Measurements from ENCODE around the gene SLC9A2.

The SLC9A2 gene

DNA sequence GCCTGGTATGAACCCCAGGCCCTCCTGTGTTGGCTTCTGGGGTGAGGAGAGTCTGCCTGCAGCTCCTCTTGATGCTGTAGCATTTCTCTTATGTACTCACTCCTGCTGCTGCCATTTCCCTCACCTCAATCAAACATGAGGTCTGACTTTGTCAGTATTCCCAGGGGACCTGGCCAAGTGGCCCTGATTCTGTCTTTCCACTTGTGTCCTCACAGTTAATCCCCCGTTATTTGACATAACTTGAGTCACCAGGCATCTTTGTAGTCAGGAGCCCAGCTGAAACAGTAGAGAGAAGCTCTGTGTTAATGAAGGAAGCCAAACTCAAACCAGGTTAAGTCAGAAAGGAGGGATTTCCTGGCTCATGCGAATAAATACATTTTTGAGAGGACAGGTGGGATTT, 55.0 kb downstream of the SLC9A2 start:
- DNase-seq, result no peak

DNA sequence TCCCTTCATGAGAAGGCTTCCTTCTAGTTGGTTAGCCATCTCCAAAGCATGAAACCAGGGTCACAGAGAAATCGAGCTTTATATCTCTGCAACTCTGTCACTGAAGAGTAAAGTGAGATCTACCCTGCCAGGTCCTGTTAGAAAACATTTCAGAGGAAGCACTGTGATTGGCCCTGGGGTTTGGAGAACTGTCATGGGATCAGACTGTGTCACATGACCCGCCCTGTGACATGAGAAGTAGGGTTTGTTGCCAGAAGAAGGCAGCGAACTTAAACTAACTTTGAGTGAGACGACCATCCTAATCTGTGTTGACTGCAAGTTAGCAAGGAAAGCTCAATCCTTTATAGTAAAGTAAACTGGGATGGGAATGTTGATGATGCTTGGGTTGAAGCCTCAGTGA, 55.5 kb downstream of the SLC9A2 start:
- no peak for DNase-seq

DNA sequence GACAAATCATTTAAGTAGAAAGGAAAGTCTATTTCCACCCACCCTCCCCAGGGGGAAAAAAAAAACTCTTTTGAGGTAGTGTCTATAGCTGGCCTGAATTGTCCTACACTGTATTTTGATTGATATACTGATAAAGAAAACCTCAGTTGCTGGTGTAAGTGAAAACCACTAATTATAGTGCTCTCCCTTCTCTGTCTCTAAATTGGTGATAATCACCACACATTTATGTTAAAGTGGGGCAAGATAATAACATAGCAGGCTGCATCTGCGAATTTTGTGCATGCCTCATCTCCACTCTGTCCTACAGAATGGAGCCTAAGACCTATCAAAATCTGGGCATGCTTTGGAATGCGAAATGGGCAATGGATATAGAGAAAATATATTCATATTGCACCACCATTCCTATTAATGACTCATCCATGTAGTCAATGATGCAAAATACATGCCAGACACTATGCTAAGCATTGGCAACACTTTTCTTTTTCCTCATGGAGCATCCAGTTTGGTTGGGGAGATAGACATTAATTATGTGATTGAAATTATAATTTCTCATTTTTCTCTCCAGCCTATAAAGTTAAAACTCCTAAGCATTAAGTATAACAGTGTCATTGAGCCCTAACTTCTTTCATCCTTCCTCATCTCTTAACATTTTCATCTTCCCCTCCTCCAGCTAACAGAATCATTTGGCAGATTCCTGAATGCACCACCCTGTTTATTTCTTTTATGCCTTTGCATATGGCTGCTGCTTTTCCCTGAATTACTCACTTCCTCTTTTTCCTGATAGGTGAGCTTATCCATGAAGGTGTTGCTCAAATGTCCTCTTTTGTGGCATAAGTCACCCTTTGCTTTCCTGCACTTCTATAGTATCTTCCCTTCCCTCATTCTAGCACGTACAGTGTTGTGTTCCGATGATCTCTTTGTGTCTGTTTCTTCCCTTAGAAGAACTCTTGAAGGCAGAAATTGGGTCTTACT, 58.2 kb downstream of the SLC9A2 start:
- no peak for DNase-seq

DNA sequence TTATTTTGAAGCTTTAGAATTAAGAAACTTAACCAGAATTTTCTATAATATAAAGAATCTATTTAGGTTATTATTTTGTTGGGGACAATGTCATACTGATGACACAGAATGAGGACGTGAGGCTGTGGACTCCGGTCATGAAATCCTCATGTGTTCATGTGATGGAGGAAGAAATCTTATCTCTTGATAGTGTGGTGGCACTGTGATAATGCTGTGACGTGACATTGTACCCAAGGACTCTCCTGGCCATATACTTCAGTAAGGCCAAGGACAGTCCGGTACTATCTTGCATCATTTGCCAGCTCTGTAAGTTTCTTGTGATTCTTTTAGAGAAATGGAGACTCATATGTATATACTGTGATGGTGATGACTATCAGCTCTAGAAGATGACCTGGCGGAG, 59.1 kb downstream of the SLC9A2 start:
- DNase-seq, result no peak

DNA sequence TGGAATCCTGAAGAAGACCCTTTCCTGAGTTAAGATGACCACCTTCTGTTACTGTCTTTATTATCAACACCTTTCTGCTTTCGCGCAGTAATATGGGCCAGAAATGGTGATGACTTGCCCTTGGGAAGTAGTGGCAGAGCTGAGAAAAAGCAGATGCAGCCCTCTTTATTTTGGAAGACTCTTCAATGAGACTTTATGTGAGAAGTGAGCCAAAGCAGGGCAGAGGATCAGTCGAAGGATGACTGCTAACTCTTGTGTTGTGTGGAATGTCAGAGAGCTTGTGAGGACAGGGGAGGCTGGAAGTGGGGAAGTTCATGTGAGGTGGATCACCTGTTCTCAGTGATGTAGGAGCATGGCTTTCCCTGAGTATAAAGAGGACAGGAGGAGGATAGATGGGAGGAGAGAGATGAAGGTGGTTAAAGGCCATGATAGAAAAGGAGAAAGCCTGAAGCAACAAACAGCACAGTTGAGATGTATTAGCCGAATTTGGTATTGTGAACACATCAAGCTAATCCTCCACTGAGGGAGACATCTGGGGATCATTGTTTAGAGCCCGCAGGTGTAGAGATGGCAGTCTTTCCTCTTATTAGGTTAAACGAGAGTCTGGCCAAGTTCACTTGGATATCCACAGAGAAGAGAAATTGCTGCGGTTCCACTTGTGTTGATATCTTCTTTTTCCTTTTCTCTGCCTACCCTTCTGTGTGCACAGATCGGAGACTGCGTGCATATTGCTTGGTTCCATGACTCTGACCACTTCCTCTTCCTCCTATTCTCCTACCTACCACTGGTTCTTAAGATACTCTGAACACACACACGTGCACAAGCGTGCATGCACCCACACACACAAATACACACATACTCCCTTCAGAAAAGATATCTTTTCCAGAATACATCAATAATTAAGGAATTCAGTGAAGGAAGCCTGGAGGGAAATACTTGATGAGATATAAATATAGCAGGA, 67.4 kb downstream of the SLC9A2 start:
- no peak for DNase-seq

DNA sequence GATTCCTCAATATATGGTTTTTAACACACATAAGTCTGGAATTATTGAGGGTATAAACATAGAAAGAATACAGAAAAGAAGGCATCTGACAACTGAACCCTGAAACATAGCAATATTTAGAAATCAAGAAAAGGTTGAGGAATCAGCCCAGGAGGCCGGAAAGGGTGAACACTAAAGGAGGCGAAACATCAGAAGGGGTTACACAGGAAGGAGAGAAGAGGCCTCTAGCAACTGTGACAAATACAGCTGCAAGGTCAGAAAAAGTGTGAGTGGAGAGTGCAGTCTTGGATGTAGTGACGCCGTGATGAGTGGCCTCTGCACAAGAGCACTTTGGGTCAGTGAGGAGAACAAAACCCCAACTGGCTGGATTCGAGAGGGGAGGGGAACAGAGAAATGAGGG, 70.7 kb downstream of the SLC9A2 start:
- DNase-seq, result no peak

DNA sequence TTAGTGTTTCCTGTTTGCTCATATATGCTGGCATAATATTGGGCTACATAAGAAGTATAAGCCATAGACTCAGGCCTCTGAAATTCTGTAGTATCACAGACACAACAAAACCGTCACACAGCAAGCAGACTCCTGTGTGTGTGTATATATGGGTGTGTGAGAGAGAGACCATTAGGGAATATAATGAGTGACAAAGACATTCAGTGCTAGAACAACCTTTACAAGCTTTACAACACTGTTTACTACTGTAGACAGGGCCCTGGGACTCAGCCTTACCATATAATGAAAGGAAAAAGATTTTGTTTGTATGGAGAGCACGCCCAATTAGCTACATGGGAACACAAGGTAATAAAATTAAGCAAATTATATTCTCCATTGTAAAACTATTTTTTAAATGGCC, 77.1 kb downstream of the SLC9A2 start:
- no peak for DNase-seq

DNA sequence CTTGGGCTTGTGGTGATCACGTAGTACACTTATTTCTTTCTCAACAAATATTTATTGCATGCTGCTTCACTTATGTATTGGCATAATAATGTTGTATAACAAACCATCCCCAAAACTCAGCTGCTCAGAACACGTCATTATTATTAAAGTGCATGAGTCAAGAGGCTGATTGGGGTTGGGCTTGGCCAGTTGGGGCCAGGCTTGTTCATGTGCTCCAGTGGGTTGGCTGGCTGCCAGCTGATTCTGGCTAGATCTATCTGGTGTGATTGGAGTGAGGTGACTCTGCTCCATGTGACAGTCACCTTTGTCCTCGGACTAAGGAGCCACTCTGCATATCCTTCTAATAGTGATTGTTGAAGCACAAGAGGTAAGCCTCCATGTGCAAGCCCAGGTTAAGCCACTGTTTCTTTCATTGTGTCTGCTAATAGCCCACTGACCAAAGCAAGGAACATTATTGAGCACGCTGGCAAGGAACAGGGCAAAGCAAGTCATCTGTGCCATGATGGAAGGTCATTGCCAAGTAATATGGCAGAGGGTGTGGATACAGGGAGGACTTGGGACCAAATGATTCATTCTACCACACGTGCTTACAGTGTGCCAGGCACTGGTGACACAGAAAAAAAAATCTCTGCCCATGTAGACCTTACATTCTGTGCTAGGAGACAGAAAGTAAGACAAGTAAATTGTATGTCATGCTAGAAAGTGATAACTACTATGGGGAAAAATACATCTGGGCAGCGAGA, 79.2 kb downstream of the SLC9A2 start:
- no peak for DNase-seq

DNA sequence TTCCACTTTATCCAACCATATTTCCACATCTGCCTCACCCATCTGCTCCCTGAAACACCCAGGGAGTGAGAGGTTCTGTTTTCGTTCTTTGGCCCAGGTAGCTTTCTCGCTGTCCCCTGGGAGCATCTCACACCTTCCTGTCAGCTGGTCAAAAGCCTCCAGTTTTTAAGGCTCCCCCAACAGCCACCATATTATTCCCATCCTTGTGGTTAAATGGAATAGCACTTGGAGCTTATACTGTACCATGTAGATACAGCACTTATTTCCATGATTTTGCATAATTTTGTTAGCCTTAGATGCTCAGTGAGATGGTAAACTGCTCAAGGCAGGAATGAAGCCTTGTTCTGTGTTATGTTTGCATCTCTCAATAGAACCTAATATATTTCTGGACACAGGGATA, 84.0 kb downstream of the SLC9A2 start:
- no peak for DNase-seq

DNA sequence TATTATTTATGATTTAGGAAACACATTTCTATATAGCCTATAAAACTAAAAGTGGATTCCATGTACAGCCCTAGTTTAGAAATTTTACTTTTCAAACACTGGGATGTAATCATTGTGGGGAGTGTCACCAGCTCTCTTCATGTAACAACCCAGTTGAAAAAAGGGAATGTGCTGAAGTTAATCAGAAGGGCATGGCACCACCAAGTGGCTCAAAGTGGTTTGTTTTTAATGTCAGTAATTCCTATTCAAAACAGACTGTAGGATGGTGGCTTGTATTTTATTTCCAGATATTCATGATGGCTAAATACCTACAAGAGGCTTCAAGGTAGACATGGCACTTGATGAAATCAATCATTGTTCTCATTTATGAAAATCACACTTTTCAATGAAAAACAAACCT, 84.4 kb downstream of the SLC9A2 start:
- DNase-seq, result no peak

DNA sequence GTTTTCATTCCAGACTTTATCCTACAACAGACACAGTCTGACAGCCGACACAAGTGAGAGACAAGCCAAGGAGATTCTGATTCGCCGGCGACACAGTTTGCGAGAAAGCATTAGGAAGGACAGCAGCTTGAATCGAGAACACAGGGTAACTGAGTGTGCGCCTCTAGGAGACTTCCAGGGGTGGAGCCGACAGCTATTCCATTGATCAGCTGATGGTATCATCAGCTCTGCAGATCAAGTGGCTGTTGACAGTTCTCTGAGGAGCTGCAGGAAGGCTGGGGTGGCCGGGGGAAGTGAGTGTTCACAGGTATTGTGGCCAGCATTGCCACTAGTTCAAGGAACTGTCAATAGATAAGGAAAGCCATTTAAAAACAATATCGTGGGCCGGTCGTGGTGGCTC, 85.2 kb downstream of the SLC9A2 start:
- no peak for DNase-seq

DNA sequence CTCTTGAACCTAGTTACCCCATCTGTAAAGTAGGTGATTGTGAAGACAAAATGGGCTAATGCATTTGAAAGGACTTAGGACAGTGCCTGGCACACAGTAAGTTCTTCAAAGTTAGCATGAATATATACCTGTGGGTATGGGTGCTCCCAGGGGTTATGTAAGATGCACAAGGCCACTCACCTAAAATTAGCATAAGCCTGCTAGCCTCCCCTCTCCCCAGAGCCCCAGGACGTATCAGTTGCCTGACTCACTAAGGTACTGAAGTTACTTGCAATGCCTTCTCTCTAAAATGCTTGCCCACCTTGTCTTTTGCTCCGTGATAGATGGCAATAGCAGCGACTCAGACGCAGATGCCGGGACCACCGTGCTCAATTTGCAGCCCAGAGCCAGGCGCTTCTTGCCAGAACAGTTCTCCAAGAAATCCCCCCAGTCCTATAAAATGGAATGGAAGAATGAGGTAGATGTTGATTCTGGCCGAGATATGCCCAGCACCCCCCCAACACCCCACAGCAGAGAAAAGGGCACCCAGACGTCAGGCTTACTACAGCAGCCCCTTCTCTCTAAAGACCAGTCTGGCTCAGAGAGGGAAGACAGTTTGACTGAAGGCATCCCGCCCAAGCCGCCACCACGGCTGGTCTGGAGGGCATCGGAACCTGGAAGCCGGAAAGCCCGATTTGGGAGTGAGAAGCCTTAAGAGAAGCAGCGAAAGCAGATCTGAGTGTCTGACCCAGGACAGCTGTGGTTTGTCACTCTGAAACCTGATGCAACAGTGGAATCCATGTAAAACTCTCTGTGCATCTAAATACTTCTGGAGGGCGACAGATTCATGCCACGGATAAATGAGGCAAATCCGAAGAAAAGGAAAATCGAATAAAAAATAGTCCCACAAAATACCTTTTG, 88.7 kb downstream of the SLC9A2 start:
- DNase-seq, result no peak

DNA sequence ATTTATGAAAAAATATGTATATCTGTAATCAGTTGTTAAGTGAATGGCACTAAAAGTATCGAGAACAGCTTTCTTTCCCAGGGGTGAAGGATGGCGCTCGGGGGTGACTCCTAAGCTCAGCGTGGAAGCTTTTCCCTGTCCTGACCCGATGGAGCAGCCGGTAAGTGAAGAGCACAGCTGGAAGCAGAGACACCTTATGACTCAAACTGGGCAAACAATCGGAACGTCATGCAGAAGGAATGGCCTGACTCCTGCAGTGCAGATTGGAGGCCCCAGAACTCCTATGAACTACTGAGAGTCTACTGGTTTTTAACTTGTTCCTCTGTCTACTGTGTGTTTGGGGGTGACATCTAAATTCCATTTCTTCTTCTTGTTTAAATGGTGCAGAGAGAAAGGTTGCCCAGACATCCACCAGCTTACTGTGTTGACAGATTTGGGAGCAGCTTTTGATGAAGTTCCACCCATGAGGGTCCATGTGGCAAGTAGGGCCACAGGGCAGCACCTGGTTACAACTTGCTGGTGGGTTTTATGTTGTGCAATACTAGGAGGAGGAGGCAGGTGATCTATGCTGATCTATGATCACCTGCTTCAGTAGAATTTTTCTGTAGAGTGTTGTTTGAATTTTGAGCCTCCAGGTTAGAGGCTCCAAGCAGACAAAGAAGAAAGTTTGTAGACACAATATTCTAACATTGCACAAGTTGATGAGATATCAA, 89.7 kb downstream of the SLC9A2 start:
- DNase-seq, result no peak

DNA sequence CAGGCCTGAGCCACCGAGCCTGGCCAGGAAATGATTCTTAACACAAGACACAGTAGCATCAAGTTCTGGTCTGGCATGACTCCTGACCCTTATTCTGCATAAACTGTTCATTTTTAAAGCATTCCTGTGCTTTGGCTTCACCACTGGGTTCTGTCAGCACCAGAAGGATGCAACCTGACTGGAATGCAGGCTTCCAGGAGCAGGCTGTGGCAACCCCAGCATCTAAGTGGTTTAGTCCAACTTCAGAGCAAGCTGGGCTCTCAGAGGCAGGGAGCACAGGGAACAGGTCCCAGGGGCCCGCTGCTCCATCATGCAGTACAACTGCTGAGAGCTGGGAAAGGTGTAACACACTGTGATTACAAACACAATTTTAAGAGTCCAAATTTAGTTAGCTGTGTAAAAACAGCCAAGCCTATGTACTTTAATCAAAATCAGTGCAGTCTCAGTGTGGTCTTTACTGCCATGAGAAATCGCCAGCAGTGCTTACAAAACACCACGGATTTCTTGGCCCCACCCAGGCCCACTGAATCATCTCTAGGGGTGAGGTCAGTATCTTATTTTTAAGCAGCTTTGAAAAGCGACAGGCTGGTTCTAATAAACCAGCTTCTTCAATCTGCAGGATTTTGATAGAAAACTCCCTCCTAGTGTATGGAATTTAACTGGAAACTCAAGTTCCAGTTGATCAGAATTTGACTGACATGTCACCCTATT, 98.1 kb downstream of the SLC9A2 start:
- no peak for DNase-seq

DNA sequence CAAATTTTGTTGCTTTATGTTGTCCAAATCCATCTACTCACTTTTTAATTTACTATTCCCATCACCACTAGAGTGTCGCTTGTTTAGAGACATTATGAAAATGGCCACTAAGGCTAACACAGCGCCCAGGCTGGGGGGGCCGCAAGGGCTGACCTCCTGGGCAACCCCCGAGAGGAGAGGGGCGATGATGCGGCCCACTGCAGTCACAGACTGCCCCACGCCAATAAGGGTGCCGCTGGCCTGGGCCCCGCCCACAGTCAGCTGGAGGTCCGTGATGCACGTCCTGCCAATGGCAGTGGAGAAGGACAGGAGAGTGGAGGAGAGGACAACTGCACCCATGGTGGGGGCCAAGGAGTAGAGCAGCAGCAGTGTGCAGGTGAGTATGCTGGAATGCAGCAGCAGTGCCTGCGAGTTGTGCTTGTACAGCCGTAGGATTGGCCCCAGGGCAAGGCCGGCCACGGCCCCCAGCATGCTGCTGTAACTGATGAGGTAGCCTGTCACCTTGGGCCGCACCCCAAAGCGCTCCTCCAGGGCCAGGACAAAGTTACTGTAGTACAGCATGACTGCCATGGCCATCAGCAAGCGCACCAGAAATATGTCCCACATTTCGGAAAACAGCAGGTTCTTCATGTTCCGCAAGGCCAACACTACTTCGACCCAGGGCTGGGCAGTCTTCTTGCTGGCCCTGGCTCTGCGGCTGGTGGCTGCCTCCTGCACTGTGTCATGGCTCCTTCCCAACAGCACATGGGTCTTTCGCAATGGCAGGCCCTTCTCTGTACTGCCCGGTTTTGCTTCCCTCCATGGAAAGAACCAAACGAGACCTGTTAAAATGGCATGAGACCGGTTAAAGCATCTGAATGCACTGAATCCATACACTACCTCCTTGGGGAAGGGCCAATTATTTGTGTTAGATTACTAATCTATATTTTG, 99.3 kb downstream of the SLC9A2 start:
- no peak for DNase-seq

DNA sequence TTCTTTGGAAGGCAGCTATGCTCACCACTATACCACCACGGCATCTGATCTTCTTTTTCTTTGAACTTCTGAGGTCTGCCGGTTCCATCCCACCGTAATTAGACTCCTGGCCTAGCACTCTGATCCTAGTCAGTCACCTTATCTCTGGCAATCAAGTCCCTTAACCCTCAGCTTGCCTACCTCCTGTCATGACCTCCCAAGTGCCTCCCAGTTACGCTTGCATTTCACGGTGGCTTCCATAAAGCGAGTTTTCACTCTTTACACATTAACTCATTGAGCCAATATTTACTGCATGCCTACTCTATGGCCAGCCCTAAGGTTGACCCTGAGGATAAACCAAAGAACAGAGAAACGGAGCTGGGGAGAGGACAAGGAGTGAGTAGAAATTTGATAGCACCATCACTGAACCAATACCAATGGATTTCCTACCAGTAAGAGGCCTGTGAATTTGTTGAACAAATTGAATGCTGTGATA, 104.7 kb downstream of the SLC9A2 start:
- no peak for DNase-seq

DNA sequence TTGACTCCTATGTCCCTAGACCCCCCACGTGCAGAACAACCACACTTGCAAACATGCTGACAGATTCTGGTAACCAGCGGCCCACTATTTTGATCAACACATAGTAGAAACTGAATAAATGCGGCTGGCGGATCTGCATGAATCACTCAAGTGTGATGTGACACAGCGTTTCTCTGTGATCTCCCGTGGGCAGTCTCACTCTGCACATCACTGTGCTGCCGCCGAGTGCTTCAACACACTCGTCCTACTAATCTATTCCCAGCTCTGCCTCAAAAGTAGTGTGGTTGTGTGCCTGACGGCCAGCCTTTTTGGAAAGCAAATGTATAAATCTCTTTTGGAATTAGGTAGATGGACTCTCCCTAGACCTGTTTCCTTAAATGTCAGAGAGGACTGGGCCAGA, 105.2 kb downstream of the SLC9A2 start:
- DNase-seq, result no peak

DNA sequence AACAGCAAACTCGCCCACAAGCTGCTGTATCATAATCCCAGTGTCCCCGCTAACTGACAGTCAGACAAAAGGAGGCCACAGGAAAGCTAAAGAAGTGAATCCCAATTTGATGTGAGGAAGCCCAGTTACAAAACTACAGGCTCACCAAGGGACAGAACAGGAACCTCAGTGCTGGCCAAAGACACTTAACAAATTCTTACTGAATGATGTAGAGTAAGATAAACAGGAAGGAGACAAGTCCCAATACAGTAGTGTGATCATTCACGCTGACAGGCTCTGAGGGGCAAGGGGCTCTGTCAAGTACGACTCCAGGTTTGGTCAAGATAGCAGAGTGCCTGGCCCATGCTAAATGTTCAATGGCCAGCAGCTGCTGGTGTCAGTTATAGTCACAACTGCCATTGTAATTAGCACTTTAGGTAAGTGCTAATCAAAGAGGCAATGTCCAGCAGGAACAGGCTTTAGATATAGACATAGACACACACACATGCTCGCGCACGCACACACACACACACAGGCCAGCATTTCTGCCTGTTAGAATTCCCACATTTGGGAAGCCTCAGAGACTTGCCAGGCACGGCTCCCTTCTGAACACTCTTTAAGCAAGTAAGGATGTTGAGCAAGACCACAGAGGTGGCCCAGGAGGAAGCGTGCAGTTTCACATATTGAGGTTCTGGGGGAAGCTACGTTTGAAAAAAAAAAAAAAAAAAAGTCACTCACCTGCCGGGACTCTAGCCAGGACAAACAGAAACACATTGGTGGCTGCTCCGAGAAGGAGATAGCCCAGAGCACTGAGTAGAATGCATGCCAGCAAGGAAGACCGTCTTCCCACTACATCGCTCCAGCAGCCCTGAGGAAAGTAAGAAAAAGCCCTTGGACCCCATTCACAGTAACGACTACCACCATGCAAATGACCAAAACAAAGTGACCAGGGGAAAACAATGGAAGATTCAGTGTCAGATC, 107.1 kb downstream of the SLC9A2 start:
- DNase-seq, result no peak
